IPS-NIHi7 (cell line): ENCODE measurements around the gene ANO3.

ENCODE experiments used
- DNase-seq: peaks from one replicate; pipeline ENCODE4 v3.0.0; 2012; ENCODE audit warnings: mixed read lengths; ENCODE audit errors: extremely low spot score

The ANO3 gene

DNA sequence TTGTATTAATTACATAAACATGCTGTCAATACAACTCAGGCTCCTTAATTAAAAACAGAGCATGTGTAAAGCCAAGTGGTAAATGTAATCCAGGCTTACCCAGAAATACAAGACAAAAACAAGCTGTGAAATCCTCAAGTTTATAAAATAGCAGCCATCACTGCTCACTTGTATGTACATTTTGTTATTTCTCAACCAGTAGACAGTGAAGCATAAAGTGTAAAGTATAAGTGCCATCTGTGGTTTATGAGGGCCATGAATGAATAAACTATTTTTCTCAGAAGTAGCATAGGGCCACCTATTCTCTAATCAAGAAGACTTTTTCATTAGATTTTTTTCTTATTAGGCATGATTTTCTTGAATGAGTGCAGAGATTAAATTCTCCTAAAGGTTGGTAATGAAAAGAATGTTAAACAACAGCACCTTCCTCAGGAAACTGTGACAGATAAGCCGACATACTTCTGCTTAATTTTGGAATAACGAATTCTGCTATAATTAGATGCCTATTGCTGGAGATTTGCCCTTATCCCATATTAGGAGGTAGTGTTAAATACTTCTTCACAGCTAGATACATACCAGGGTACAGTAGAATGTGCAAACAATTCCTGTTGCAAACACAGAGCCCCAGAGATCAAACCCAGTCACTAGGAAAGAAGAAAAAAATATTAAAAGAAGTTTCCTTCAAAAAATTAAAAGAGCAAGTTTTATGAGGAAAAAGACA is 377.0 kb downstream of the ANO3 start:
- DNase-seq = no peak

DNA sequence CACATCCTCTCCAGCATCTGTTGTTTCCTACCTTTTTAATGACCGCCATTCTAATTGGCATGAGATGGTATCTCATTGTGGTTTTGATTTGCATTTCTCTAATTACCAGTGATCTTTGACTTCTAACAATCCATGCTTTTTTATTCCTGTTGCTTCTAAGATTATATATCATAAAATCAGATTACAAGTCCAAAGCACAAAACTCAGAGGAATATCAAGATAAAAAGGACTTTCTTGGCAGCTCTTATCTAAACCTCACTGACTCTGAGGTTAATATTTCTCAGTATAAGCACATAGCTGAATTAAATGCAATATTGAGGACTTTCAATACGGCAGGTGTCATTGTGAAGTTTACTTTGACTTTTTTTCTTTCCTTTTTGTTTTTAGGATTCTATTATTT is 378.6 kb downstream of the ANO3 start:
- DNase-seq = no peak

DNA sequence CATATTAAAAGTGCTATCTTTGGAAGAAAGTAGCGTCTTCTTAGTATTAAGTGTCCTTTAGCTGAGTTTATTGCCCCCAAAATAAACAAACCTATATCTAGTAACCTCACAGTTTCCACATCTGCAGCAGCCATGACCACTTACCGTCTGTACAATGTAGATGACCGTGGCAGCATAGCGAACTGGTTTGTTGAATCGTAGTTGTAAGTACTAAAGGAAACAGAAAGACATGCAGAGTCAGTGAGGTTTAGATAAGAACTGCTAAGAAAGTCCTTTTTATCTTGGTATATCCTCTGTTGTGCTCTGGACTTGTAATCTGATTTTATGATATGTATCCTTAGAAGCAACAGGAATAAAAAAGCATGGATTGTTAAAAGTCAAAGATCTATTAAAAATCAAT is 380.6 kb downstream of the ANO3 start:
- no peak for DNase-seq
